Measurements from ENCODE around the gene COPS7A. TPM values are rescaled to one million over a fixed set of nuclear protein-coding genes. Genes with fewer than 3 reads are reported as not detected.
"Not testable (repeated sequence)": the region's sequence is repeated elsewhere in the genome, so short reads cannot be mapped to it uniquely, and the experiment has no call there.

The COPS7A gene
- polyA plus RNA-seq, 4 donors = 66.4 to 74.5 (median 69.6) TPM

- no peak for DNase-seq (ENCODE audit: low read depth in 4 of 4, low spot score in 3 of 4)
Measured at GRCh38 chr12:6701078-6701768, 22.6 kb upstream of the COPS7A start.

DNA sequence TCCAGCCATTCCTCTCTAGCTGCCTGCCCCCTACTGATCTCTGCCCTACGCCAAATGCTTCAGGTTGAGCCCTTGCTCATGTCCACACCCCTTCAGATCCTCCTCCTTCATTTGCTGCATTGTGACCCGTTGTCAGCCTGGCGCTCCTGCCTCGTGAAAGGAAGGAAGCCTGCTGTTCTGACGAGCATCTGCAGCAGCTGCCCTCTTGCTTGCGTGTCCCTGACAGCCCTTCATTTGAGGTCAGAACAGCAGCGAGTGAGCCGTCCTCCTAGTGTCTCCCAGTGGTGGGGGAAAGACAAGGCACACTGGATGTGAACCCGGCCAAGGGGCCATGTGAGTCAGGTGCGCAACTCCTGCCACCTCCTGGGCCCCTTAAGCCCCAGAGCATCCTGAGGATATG is 20.2 kb upstream of the COPS7A start:
- no peak for DNase-seq (ENCODE audit: low read depth in 4 of 4, low spot score in 3 of 4)

DNA sequence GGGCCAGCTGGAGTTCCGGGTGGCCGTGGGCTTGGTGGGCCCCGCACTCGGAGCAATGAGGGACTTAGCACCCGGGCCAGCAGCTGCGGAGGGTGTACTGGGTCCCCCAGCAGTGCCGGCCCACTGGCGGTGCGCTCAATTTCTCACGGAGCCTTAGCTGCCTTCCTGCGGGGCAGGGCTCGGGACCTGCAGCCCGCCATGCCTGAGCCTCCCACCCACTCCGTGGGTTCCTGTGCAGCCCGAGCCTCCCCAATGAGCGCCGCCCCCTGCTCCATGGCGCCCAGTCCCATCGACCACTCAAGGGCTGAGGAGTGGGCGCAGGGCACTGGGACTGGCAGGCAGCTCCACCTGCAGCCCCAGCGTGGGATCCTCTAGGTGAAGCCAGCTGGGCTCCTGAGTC is 15.5 kb upstream of the COPS7A start:
- DNase-seq (ENCODE audit: low read depth in 4 of 4, low spot score in 3 of 4) = not testable (repeated sequence)

GRCh38 chr12:6708960-6709394 is 14.9 kb upstream of the COPS7A start:
- DNase-seq (ENCODE audit: low read depth in 4 of 4, low spot score in 3 of 4) = no peak

DNA sequence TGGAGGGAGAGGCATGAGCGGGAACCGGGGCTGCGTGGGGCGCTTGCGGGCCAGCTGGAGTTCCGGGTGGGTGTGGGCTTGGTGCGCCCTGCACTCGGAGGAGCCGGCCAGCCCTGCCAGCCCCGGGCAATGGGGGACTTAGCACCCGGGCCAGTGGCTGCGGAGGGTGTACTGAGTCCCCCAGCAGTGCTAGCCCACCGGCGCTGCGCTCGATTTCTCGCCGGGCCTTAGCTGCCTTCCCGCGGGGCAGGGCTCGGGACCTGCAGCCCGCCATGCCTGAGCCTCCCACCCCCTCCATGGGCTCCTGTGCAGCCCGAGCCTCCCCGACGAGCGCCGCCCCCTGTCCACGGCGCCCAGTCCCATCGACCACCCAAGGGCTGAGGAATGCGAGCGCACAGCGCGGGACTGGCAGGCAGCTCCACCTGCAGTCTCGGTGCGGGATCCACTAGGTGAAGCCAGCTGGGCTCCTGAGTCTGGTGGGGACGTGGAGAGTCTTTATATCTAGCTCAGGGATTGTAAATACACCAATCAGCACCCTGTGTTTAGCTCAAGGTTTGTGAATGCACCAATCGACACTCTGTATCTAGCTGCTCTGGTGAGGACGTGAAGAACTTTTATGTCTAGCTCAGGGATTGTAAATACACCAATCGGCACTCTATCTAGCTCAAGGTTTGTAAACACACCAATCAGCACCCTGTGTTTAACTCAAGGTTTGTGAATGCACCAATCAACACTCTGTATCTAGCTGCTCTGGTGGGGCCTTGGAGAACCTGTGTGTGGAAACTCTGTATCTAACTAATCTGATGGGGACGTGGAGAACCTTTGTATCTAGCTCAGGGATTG is 7.6 kb upstream of the COPS7A start:
- not testable (repeated sequence) for DNase-seq (ENCODE audit: low read depth in 4 of 4, low spot score in 3 of 4)

DNA sequence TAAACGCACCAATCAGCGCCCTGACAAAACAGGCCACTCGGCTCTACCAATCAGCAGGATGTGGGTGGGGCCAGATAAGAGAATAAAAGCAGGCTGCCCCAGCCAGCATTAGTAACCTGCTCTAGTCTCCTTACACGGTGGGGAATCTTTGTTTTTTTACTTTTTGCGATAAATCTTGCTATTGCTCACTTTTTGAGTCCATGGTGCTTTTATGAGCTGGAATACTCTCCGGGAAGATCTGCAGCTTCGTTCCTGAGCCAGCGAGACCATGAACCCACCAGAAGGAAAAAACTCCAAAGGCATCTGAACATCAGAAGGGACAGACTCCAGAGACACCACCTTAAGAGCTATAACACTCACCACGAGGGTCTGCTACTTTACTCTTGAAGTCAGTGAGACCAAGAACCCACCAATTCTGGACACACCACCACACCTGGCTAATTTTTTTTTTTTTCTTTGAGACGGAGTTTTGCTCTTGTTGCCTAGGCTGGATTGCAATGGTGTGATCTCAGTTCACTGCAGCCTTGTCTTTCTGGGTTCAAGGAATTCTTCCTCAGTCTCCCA is 6.9 kb upstream of the COPS7A start:
- DNase-seq (ENCODE audit: low read depth in 4 of 4, low spot score in 3 of 4) = no peak

- DNase-seq (ENCODE audit: low read depth in 4 of 4, low spot score in 3 of 4) = no peak
Measured at GRCh38 chr12:6722863-6723262, 983 bp upstream of the COPS7A start.

- no peak for DNase-seq (ENCODE audit: low read depth in 4 of 4, low spot score in 3 of 4)
Measured at GRCh38 chr12:6724409-6724797, 557 bp downstream of the COPS7A start.

DNA sequence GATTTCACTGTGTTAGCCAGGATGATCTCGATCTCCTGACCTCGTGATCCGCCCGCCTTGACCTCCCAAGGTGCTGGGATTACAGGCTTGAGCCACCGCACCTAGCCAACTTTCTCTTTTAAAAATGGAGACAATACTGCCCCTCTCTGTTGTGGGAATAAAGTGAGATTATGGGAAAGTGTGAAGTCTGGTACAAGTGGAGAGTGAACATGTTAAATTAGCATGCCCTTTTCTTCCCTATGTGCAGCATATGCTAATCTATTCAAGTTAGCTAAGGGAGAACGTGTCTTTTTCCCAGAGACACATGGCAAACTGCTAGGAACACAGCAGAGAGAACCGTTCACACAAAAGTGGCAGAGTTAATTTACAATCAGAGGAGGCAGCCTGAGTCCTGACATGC is 1.5 kb downstream of the COPS7A start:
- DNase-seq (ENCODE audit: low read depth in 4 of 4, low spot score in 3 of 4) = no peak

DNA sequence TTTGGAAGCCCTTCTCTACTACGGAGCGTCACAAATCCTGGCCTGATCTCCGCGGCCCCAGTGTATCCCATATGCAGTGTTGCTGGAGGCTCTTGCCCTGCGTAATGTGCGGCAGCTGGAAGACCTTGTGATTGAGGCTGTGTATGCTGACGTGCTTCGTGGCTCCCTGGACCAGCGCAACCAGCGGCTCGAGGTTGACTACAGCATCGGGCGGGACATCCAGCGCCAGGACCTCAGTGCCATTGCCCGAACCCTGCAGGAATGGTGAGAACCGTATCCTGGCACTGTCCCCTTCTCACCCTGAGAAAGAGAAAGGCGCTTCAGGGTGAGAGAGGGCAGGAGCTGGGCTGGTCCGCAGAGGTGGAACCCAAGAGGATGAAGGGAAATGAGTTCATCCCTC is 5.3 kb downstream of the COPS7A start:
- DNase-seq (ENCODE audit: low read depth in 4 of 4, low spot score in 3 of 4) = no peak

GRCh38 chr12:6730169-6730568 is 6.3 kb downstream of the COPS7A start:
- no peak for DNase-seq (ENCODE audit: low read depth in 4 of 4, low spot score in 3 of 4)

- no peak for DNase-seq (ENCODE audit: low read depth in 4 of 4, low spot score in 3 of 4)
Measured at GRCh38 chr12:6734506-6735387, 10.9 kb downstream of the COPS7A start.

DNA sequence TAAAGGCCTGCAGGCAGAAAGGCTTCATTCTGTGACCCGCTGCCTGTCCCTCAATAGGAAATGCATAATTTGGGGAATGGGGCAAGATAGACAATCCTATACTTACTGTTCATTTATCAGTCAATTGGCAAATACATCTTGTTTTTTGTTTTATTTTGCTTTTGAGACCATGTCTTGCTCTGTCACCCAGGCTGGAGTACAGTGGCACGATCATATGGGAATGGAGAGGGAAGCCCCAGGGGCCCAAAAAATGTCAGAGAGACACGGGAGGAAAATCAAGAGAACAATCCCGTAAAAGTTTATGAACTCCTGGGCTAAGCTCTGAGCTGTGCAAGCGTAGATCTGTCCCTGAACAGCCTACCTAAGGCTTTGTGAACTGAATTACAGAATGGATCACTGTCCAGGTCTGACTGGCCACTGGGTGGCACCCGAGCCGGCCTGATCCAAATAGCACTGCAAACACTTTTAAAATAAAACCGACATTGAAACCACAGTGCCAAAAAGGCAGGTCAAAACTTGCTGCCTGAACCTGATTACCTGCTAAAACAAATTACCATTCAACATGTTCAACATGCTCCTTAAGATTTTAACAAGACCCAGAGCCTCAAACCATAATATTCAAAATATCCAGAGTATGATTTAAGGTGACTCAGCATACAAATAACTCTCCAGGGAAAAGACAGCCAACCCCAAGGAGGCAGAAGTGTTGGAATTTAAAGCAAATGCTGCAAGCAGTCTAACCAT is 11.8 kb downstream of the COPS7A start:
- peak in 2 of 4 donors; percentile 13 to 40 for DNase-seq (ENCODE audit: low read depth in 4 of 4, low spot score in 3 of 4)

GRCh38 chr12:6736754-6737153 is 12.9 kb downstream of the COPS7A start:
- no peak for DNase-seq (ENCODE audit: low read depth in 4 of 4, low spot score in 3 of 4)

DNA sequence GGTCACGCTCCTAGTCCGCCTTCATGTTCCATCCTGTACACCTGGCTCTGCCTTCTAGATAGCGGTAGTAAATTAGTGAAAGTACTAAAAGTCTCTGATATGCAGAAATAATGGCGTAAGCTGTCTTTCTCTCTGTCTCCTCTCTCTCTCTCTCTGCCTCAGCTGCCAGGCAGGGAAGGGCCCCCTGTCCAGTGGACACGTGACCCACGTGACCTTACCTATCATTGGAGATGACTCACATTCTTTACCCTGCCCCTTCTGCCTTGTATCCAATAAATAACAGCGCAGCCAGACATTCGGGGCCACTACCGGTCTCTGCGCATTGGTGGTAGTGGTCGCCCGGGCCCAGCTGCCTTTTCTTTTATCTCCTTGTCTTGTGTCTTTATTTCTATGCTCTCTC is 18.2 kb downstream of the COPS7A start:
- DNase-seq (ENCODE audit: low read depth in 4 of 4, low spot score in 3 of 4) = not testable (repeated sequence)

- DNase-seq (ENCODE audit: low read depth in 4 of 4, low spot score in 3 of 4) = no peak
Measured at GRCh38 chr12:6742834-6743233, 19.0 kb downstream of the COPS7A start.

DNA sequence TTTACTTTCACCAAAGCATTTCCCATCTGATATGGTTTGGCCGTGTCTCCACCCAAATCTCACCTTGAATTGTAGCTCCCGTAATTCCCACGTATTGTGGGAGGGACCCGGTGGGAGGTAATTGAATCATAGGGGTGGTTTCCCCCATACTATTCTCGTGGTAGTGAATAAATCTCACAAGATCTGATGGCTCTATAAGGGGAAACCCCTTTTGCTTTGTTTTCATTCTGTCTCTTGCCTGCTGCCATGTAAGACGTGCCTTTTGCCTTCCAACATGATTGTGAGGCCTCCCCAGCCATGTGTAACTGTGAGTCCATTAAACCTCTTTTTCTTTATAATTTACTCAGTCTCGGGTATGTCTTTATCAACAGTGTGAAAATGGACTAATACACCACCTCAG is 19.5 kb downstream of the COPS7A start:
- not testable (repeated sequence) for DNase-seq (ENCODE audit: low read depth in 4 of 4, low spot score in 3 of 4)

- no peak for DNase-seq (ENCODE audit: low read depth in 4 of 4, low spot score in 3 of 4)
Measured at GRCh38 chr12:6745741-6746525, 22.1 kb downstream of the COPS7A start.

DNA sequence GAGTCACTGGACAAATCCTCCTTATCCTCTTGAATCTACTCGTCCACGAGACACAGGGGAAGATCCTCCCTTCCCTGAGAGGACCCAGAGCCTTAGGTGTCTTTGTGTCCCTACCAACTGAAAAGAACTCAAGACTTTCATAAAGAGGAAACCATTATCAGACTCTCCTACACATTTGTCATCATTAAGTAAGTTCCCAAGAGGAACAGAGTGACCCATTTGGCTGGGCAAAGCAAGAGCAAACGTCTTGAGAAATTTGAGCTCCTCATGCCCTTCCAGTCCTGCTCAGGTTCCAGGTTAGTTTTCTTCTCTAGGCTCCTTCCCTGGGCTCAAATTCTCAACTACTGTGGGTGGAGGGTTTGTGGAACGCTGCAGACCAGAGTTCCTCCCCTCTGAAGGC is 23.4 kb downstream of the COPS7A start:
- DNase-seq (ENCODE audit: low read depth in 4 of 4, low spot score in 3 of 4) = no peak

Measured in right renal pelvis (tissue), 4 donors.